Stimulated activated naive B cell treated with anti-CD40 and anti-IgM and Interleukin-4, amounts not matched to agents 10 μg/mL and 1 μg/mL and 100 μg/mL, for 72 hours (primary cell): ENCODE data around the gene AQR.
"Not testable (repeated sequence)": the region's sequence is repeated elsewhere in the genome, so short reads cannot be mapped to it uniquely, and the experiment has no call there.

Experiments used
- ATAC-seq, 2 donors: fragments of 150-1000 bp; cut with Tn5 transposase; replicated peaks; 2 replicates each; pipeline ENCODE4 v1.10.0; 2021; ENCODE audit warnings: moderate library complexity in 1 of 2
- DNase-seq: peaks from one replicate; pipeline ENCODE4 v3.0.0; 2021
- H3K27ac Mint-ChIP-seq: one replicate; pipeline ENCODE4 v1.8.0; 2022; ENCODE audit warnings: mild to moderate bottlenecking, mixed read lengths
- H3K27me3 Mint-ChIP-seq, 2 donors: one replicate each; pipeline ENCODE4 v1.8.0; 2022; ENCODE audit warnings: mixed read lengths in 2 of 2
- H3K36me3 Mint-ChIP-seq, 2 donors: one replicate each; pipeline ENCODE4 v1.8.0; 2022; ENCODE audit warnings: mixed read lengths in 2 of 2, mild to moderate bottlenecking in 1 of 2
- H3K4me1 Mint-ChIP-seq, 2 donors: one replicate each; pipeline ENCODE4 v1.8.0; 2022; ENCODE audit warnings: mixed read lengths in 2 of 2, mild to moderate bottlenecking in 1 of 2
- H3K4me3 Mint-ChIP-seq, 2 donors: one replicate each; pipeline ENCODE4 v1.8.0; 2022; ENCODE audit warnings: mild to moderate bottlenecking in 2 of 2, mixed read lengths in 2 of 2, moderate library complexity in 1 of 2
- H3K9me3 Mint-ChIP-seq, 2 donors: one replicate each; pipeline ENCODE4 v1.8.0; 2022; ENCODE audit warnings: mixed read lengths in 2 of 2, mild to moderate bottlenecking in 1 of 2

AQR gene

GRCh38 chr15:34986326-34986725 is 16.8 kb upstream of the AQR start:
- Mint-ChIP-seq H3K4me3 (peak overlapping the region; percentile 97 to 98), H3K9me3 (no peaks in the 10 kb centered on the region), H3K4me1 (peaks cover 10 to 13% of the 10 kb centered on the region in 2 donors), H3K27me3 (no peaks in the 10 kb centered on the region), H3K27ac (peak overlapping the region; percentile 89), H3K36me3 (peaks cover 10 to 21% of the 10 kb centered on the region in 2 donors)
- no peak for DNase-seq
- no peak for ATAC-seq

- H3K27ac Mint-ChIP-seq: peak overlapping the region; percentile 71
- no peak for ATAC-seq
- H3K27me3 Mint-ChIP-seq: no peaks in the 10 kb centered on the region
- DNase-seq: no peak
- H3K9me3 Mint-ChIP-seq: no peaks in the 10 kb centered on the region
- H3K36me3 Mint-ChIP-seq: peaks cover 10 to 24% of the 10 kb centered on the region in 2 donors
- peaks cover 10 to 11% of the 10 kb centered on the region in 2 donors for H3K4me1 Mint-ChIP-seq
- peak overlapping the region in 1 of 2 donors; percentile 25 for H3K4me3 Mint-ChIP-seq
Observed at GRCh38 chr15:34984889-34985630, 15.5 kb upstream of the AQR start.

DNA sequence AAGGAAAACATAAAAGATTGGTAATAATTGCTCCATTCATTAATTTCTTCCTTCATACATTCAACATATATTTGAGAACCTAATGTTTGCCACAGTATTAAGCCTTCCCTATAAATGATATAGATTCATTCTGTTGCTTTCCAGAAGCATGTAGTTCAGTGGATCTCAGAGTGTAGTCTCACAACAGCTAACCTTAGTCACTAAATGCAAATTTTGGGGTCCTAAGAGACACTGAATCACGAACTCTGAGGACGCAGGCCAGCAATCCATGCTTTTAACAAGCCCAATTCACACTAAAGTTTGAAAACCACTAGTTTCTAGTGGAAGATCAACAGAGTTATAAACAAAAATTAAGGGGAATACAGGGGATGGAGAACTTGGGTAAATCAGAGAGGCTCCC is 7.2 kb upstream of the AQR start:
- H3K27me3 Mint-ChIP-seq: no peaks in the 10 kb centered on the region
- ATAC-seq: no peak
- no peak overlapping the region for H3K27ac Mint-ChIP-seq
- no peaks in the 10 kb centered on the region for H3K4me1 Mint-ChIP-seq
- H3K36me3 Mint-ChIP-seq: peaks cover 5 to 13% of the 10 kb centered on the region in 2 donors
- H3K9me3 Mint-ChIP-seq: no peaks in the 10 kb centered on the region
- H3K4me3 Mint-ChIP-seq: no peak overlapping the region
- DNase-seq: no peak

GRCh38 chr15:34976073-34976472 is 6.5 kb upstream of the AQR start:
- ATAC-seq (no peak), DNase-seq (no peak)
- H3K9me3 Mint-ChIP-seq: no peaks in the 10 kb centered on the region
- H3K4me1 Mint-ChIP-seq: no peaks in the 10 kb centered on the region
- no peaks in the 10 kb centered on the region for H3K27me3 Mint-ChIP-seq
- peak overlapping the region; percentile 15 for H3K27ac Mint-ChIP-seq
- peaks cover 5 to 8% of the 10 kb centered on the region in 2 donors for H3K36me3 Mint-ChIP-seq
- H3K4me3 Mint-ChIP-seq: no peak overlapping the region

DNA sequence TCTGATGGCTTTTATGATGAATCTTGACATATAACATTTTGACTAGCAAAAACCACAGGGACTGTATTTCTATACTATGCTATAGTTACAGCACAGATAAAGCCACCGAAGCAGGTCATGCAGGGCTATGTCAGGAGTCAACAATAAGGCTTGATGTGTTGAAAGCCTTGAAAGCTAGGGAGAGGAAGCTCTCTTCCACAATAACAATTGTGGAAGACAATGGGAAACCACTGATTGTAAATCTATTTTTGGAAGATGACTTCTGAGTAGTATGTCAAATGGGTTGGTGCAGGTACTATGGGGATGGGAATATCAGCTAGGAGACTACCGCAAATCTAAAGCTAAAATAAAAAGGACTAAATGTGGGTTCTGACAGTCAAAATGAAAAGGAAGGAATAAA is 4.0 kb upstream of the AQR start:
- Mint-ChIP-seq H3K4me1 (peaks cover 3 to 10% of the 10 kb centered on the region in 2 donors), H3K27me3 (no peaks in the 10 kb centered on the region), H3K9me3 (no peaks in the 10 kb centered on the region), H3K36me3 (peaks cover 8 to 13% of the 10 kb centered on the region in 2 donors), H3K4me3 (no peak overlapping the region), H3K27ac (no peak overlapping the region)
- ATAC-seq (no peak), DNase-seq (no peak)

DNA sequence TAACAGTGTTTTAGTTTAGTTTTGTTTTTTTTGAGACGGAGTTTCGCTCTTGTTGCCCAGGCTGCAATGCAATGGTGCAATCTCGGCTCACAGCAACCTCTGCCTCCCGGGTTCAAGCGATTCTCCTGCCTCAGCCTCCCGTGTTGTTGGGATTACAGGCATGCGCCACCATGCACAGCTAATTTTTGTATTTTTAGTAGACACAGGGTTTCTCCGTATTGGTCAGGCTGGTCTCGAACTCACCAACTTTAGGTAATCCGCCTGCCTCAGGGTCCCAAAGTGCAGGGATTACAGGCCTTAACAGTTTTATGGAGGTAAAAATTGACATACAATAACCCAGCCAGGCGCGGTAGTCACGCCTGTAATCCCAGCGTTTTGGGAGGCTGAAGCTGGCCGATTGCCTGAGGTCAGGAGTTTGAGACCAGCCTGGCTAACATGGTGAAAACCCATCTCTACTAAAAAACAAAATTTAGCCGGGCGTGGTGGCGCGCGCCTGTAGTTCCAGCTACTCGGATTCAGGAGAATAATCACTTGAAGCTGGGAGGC is 629 bp upstream of the AQR start:
- Mint-ChIP-seq H3K4me1 (peaks cover 21 to 41% of the 10 kb centered on the region in 2 donors), H3K36me3 (peaks cover 16 to 24% of the 10 kb centered on the region in 2 donors), H3K4me3 (peak overlapping the region; percentile 96 to 97)
- H3K27me3 Mint-ChIP-seq, H3K27ac Mint-ChIP-seq, H3K9me3 Mint-ChIP-seq, DNase-seq: not testable (repeated sequence)
- ATAC-seq: peak; percentile 2

DNA sequence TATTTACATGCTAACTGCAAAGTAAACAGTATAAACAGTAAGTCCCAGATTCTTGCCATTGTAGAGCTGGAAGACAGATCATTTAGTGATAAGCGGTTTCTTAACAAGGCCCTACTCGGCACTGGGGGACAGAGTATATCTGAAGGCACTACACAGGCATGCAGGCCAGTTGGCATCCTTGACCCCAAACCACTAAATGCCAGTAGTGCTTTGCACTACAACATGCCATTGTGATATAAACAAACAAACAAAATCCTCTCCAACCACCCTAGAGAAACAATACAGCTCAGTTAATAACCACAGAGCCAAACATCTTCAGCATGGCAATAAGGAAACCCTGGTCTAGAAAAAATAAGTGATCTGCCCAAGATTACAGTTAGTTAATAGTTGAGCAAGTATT is 5.3 kb downstream of the AQR start:
- ATAC-seq (no peak), DNase-seq (no peak)
- Mint-ChIP-seq H3K4me1 (peaks cover 23 to 34% of the 10 kb centered on the region in 2 donors), H3K4me3 (no peak overlapping the region), H3K9me3 (no peaks in the 10 kb centered on the region), H3K27ac (no peak overlapping the region), H3K36me3 (peaks cover 24 to 42% of the 10 kb centered on the region in 2 donors), H3K27me3 (no peaks in the 10 kb centered on the region)

GRCh38 chr15:34953851-34954250 is 15.7 kb downstream of the AQR start:
- H3K36me3 Mint-ChIP-seq: peaks cover 23 to 34% of the 10 kb centered on the region in 2 donors
- H3K4me3 Mint-ChIP-seq: no peak overlapping the region
- no peaks in the 10 kb centered on the region for H3K9me3 Mint-ChIP-seq
- no peak for DNase-seq
- no peak for ATAC-seq
- no peaks in the 10 kb centered on the region for H3K27me3 Mint-ChIP-seq
- H3K4me1 Mint-ChIP-seq: no peaks in the 10 kb centered on the region
- H3K27ac Mint-ChIP-seq: no peak overlapping the region

- ATAC-seq: no peak
- no peak overlapping the region for H3K27ac Mint-ChIP-seq
Observed at GRCh38 chr15:34952481-34952880, 17.1 kb downstream of the AQR start.

DNA sequence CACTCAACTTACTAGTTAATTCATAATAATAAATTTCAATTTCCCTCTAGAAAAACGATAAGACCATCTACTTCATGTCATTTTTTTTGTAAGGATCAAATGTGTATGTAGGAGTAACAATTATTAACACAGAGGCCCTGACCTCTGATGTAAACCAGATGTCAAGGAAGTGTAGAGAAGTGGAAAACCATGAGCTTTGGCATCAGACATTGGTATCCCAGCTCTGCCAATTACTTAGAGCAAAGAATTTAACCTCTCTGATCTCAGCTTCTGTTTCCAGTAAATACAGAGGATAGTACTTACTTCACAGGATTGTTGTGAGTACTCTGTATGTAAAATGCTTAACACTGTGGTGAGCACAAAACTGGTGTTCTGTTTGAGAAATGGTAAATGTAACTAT is 17.5 kb downstream of the AQR start:
- no peaks in the 10 kb centered on the region for H3K27me3 Mint-ChIP-seq
- ATAC-seq (no peak), DNase-seq (no peak)
- no peak overlapping the region for H3K4me3 Mint-ChIP-seq
- peaks cover 22 to 38% of the 10 kb centered on the region in 2 donors for H3K36me3 Mint-ChIP-seq
- H3K27ac Mint-ChIP-seq: no peak overlapping the region
- H3K9me3 Mint-ChIP-seq: no peaks in the 10 kb centered on the region
- no peaks in the 10 kb centered on the region for H3K4me1 Mint-ChIP-seq

More at GRCh38 chr15:34952481-34952880, 17.1 kb downstream of the AQR start:
- Mint-ChIP-seq H3K4me3 (no peak overlapping the region), H3K36me3 (peaks cover 21 to 36% of the 10 kb centered on the region in 2 donors), H3K9me3 (no peaks in the 10 kb centered on the region), H3K27me3 (no peaks in the 10 kb centered on the region), H3K4me1 (no peaks in the 10 kb centered on the region)
- DNase-seq: no peak

DNA sequence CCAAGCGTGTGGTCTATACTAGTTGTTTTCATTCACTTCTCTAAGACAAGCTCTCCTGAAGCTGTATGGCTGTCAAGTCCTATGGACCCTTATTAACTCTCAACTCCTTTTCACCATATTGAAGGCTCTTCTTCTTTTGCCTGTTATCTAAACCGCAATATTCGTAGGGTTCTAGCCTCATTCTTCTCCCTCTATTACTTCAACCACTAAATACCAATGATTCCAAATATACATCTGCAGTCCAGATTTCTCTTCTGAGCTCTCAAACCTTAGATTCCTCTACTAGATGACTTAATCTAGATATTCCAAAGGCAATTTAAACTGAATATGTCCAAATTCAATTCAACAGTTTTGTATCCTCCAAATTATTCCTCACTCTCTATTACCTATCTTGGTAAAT is 24.6 kb downstream of the AQR start:
- Mint-ChIP-seq H3K27me3 (no peaks in the 10 kb centered on the region), H3K27ac (no peak overlapping the region), H3K4me1 (no peaks in the 10 kb centered on the region), H3K9me3 (no peaks in the 10 kb centered on the region), H3K4me3 (no peak overlapping the region), H3K36me3 (peaks cover 22 to 38% of the 10 kb centered on the region in 2 donors)
- DNase-seq (no peak), ATAC-seq (no peak)

GRCh38 chr15:34943711-34944110 is 25.8 kb downstream of the AQR start:
- ATAC-seq: no peak
- Mint-ChIP-seq H3K36me3 (peaks cover 25 to 41% of the 10 kb centered on the region in 2 donors), H3K4me1 (no peaks in the 10 kb centered on the region), H3K9me3 (no peaks in the 10 kb centered on the region), H3K27me3 (no peaks in the 10 kb centered on the region), H3K27ac (no peak overlapping the region), H3K4me3 (no peak overlapping the region)
- no peak for DNase-seq

DNA sequence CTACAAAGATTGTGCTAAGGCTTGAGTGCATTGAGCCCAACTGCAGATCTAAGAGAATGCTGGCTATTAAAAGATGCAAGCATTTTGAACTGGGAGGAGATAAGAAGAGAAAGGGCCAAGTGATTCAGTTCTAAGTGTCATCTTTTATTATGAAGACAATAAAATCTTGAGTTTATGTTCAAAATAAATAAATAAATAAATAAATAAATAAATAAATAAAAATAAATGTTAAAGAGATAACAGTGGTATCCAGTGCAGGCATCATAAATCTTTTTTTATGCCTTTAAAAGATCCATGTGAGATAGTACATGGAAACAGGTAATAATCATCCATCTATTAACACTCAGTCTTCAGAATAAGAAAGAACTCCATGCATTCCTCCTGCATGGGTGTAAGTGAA is 26.3 kb downstream of the AQR start:
- H3K27me3 Mint-ChIP-seq, H3K4me1 Mint-ChIP-seq, H3K9me3 Mint-ChIP-seq, ATAC-seq, H3K4me3 Mint-ChIP-seq, H3K27ac Mint-ChIP-seq, DNase-seq: not testable (repeated sequence)
- peaks cover 25 to 39% of the 10 kb centered on the region in 2 donors for H3K36me3 Mint-ChIP-seq

DNA sequence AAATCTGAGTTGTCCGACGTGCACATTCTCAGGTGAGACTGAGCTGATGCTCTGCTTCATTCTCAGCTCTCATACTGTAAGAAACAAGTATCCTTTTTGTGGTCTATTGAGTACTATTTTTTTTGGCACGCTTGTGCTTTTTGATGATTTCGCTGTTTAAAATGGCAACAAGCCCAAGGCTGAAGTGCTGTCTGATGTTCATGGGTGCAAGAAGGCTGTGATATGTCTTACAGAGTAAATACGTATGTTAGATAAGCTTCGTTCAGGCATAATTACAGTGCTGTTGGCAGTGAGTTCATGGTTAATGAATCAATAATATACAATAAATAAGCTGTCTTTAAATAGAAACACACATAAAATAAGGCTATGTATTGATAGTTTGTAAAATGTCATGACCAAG is 27.2 kb downstream of the AQR start:
- Mint-ChIP-seq H3K27ac (no peak overlapping the region), H3K9me3 (no peaks in the 10 kb centered on the region), H3K4me3 (no peak overlapping the region), H3K4me1 (no peaks in the 10 kb centered on the region), H3K36me3 (peaks cover 22 to 36% of the 10 kb centered on the region in 2 donors), H3K27me3 (no peaks in the 10 kb centered on the region)
- no peak for ATAC-seq
- DNase-seq: no peak

GRCh38 chr15:34941831-34942230 is 27.7 kb downstream of the AQR start:
- no peaks in the 10 kb centered on the region for H3K27me3 Mint-ChIP-seq
- no peak overlapping the region for H3K4me3 Mint-ChIP-seq
- DNase-seq (no peak), ATAC-seq (no peak)
- H3K4me1 Mint-ChIP-seq: no peaks in the 10 kb centered on the region
- H3K27ac Mint-ChIP-seq: no peak overlapping the region
- H3K36me3 Mint-ChIP-seq: peaks cover 22 to 35% of the 10 kb centered on the region in 2 donors
- H3K9me3 Mint-ChIP-seq: no peaks in the 10 kb centered on the region
